Suprapubic skin (tissue), 4 donors: Measurements from ENCODE around the gene GFER. TPM values are rescaled to one million over a fixed set of nuclear protein-coding genes. Genes with fewer than 3 reads are reported as not detected.

Source experiments
- DNase-seq, 2 donors: peaks; one replicate each; pipeline ENCODE4 v3.0.0-alpha.2; 2019; ENCODE audit warnings: low spot score in 2 of 2
- H3K27ac ChIP-seq: fragments of 200-600 bp; sonication (generic); one replicate; pipeline ENCODE4 v1.5.1; 2019
- H3K27me3 ChIP-seq: fragments of 200-600 bp; sonication (generic); one replicate; pipeline ENCODE4 v1.5.1; 2019
- H3K36me3 ChIP-seq: fragments of 200-600 bp; sonication (generic); one replicate; pipeline ENCODE4 v1.5.1; 2019
- H3K4me1 ChIP-seq: fragments of 200-600 bp; sonication (generic); one replicate; pipeline ENCODE4 v1.5.1; 2019
- H3K4me3 ChIP-seq: fragments of 200-600 bp; sonication (generic); one replicate; pipeline ENCODE4 v1.5.1; 2019; ENCODE audit warnings: mild to moderate bottlenecking
- H3K9me3 ChIP-seq: fragments of 200-600 bp; sonication (generic); one replicate; pipeline ENCODE4 v1.5.1; 2019
- EP300 ChIP-seq: sonication (generic); formaldehyde crosslinking; IDR thresholded peaks from one replicate; pipeline ENCODE4 v1.6.1; 2017; ENCODE audit warnings: antibody characterized with exemption
- POLR2A ChIP-seq, 2 donors: fragments of 450-650 bp; IDR thresholded peaks; one replicate each; pipeline ENCODE4 v1.6.1; 2017; ENCODE audit warnings: antibody characterized with exemption in 2 of 2, mild to moderate bottlenecking in 2 of 2, moderate library complexity in 2 of 2
- POLR2AphosphoS5 ChIP-seq, 3 donors: sonication (generic); formaldehyde crosslinking; IDR thresholded peaks; one replicate each; pipeline ENCODE4 v1.6.1; 2017; ENCODE audit warnings: antibody characterized with exemption in 3 of 3
- WGBS: methylation state at CpG from one replicate; pipeline ENCODE4 v1.1.5; 2018; 5-methylcytosine and 5-hydroxymethylcytosine counted together
- total RNA-seq, 4 donors: library from RNA; depleted of rRNA; stranded (reverse); fragments of >200 nt; gene quantifications; one replicate each; pipeline ENCODE4 v1.1.0, GENCODE V29; 2016
- TF ChIP-seq, protein P1 (sequence below), 2 donors: fragments of 200-600 bp in 1 of 2; fragments of 450-650 bp in 1 of 2; sonication (generic) in 1 of 2; IDR thresholded peaks; one replicate each; pipeline ENCODE4 v1.5.1; 2016 to 2019; ENCODE audit warnings: antibody characterized with exemption in 2 of 2, mild to moderate bottlenecking in 1 of 2, moderate library complexity in 1 of 2

The GFER gene
- total RNA-seq, 4 donors from 2014 or later = 7.0 to 11.2 (median 9.5) TPM

GRCh38 chr16:2002406-2003230 is 18.6 kb downstream of the GFER start:
- no peak overlapping the region for H3K27ac ChIP-seq
- no peak overlapping the region for H3K4me3 ChIP-seq
- 91% methylated on average over 16 of the region's 47 CpGs for WGBS
- H3K9me3 ChIP-seq = no peaks in the 10 kb centered on the region
- H3K4me1 ChIP-seq = peaks cover 51% of the 10 kb centered on the region
- peaks cover 59% of the 10 kb centered on the region for H3K36me3 ChIP-seq
- no peaks in the 10 kb centered on the region for H3K27me3 ChIP-seq
- no peak for DNase-seq
- TF ChIP-seq, protein P1, sequence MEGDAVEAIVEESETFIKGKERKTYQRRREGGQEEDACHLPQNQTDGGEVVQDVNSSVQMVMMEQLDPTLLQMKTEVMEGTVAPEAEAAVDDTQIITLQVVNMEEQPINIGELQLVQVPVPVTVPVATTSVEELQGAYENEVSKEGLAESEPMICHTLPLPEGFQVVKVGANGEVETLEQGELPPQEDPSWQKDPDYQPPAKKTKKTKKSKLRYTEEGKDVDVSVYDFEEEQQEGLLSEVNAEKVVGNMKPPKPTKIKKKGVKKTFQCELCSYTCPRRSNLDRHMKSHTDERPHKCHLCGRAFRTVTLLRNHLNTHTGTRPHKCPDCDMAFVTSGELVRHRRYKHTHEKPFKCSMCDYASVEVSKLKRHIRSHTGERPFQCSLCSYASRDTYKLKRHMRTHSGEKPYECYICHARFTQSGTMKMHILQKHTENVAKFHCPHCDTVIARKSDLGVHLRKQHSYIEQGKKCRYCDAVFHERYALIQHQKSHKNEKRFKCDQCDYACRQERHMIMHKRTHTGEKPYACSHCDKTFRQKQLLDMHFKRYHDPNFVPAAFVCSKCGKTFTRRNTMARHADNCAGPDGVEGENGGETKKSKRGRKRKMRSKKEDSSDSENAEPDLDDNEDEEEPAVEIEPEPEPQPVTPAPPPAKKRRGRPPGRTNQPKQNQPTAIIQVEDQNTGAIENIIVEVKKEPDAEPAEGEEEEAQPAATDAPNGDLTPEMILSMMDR (IDR thresholded peaks at IDR 0.05) = no peak
- TF ChIP-seq POLR2AphosphoS5 (IDR thresholded peaks at IDR 0.05) = no peak
- no peak for TF ChIP-seq POLR2A (IDR thresholded peaks at IDR 0.05)
- TF ChIP-seq EP300 = no peak

GRCh38 chr16:2003231-2003826 is 19.3 kb downstream of the GFER start:
- peaks cover 52% of the 10 kb centered on the region for H3K36me3 ChIP-seq
- H3K27ac ChIP-seq = no peak overlapping the region

GRCh38 chr16:2003827-2004641 is 20.0 kb downstream of the GFER start:
- H3K9me3 ChIP-seq = no peaks in the 10 kb centered on the region
- TF ChIP-seq EP300 (no peak), POLR2A (IDR thresholded peaks at IDR 0.05) (no peak), POLR2AphosphoS5 (IDR thresholded peaks at IDR 0.05) (no peak)
- TF ChIP-seq, protein P1 (IDR thresholded peaks at IDR 0.05) = peak; percentile 77 to 96
- no peaks in the 10 kb centered on the region for H3K27me3 ChIP-seq
- peaks cover 58% of the 10 kb centered on the region for H3K4me1 ChIP-seq
- peak overlapping the region; percentile 6 for H3K4me3 ChIP-seq
- H3K27ac ChIP-seq = no peak overlapping the region
- DNase-seq = peak; percentile 91 to 93
- peaks cover 45% of the 10 kb centered on the region for H3K36me3 ChIP-seq
- 13% methylated on average over 6 of the region's 36 CpGs for WGBS

More at GRCh38 chr16:2003231-2003826, 19.3 kb downstream of the GFER start:
- WGBS = 85% methylated on average over 7 of the region's 8 CpGs
- Histone ChIP-seq H3K27me3 (no peaks in the 10 kb centered on the region), H3K9me3 (no peaks in the 10 kb centered on the region), H3K4me3 (no peak overlapping the region), H3K4me1 (peaks cover 53% of the 10 kb centered on the region)
- TF ChIP-seq POLR2AphosphoS5 (IDR thresholded peaks at IDR 0.05) (no peak), POLR2A (IDR thresholded peaks at IDR 0.05) (no peak), EP300 (no peak)
- TF ChIP-seq, protein P1 (IDR thresholded peaks at IDR 0.05) = no peak
- DNase-seq = no peak

GRCh38 chr16:2004795-2005517 is 21.0 kb downstream of the GFER start:
- Histone ChIP-seq H3K4me3 (no peak overlapping the region), H3K27ac (no peak overlapping the region), H3K36me3 (peaks cover 36% of the 10 kb centered on the region), H3K27me3 (no peaks in the 10 kb centered on the region), H3K4me1 (peaks cover 59% of the 10 kb centered on the region), H3K9me3 (no peaks in the 10 kb centered on the region)
- 72% methylated on average over 9 of the region's 34 CpGs for WGBS
- TF ChIP-seq POLR2A (IDR thresholded peaks at IDR 0.05) (no peak), EP300 (no peak)
- DNase-seq = no peak

- Histone ChIP-seq H3K27ac (no peak overlapping the region), H3K4me3 (no peak overlapping the region), H3K4me1 (peaks cover 66% of the 10 kb centered on the region), H3K27me3 (no peaks in the 10 kb centered on the region), H3K9me3 (no peaks in the 10 kb centered on the region), H3K36me3 (peaks cover 29% of the 10 kb centered on the region)
- 68% methylated on average over 8 of the region's 21 CpGs for WGBS
- no peak for DNase-seq
- TF ChIP-seq POLR2AphosphoS5 (IDR thresholded peaks at IDR 0.05) = no peak
- TF ChIP-seq, protein P1 (IDR thresholded peaks at IDR 0.05) = no peak
- no peak for TF ChIP-seq EP300
- no peak for TF ChIP-seq POLR2A (IDR thresholded peaks at IDR 0.05)
These were observed 21.7 kb downstream of the GFER start for GRCh38 chr16:2005646-2006045.
